Hematopoietic multipotent progenitor cell treated with erythropoietin and hydrocortisone succinate and interleukin-3 and kit ligand, for 15 days (in vitro differentiated cells): Measurements from ENCODE around the gene FBXL17.

Source experiments
- DNase-seq: peaks from one replicate; pipeline ENCODE4 v3.0.0-alpha.2; 2015; ENCODE audit warnings: low spot score

The FBXL17 gene

GRCh38 chr5:107809201-107810034 lies 572.5 kb downstream of the FBXL17 start:
- DNase-seq = no peak
